Lower lobe of right lung (tissue), 2 donors: ENCODE results near the gene PHACTR1. TPM values are rescaled to one million over a fixed set of nuclear protein-coding genes. Genes with fewer than 3 reads are reported as not detected.

ENCODE experiments used
- ATAC-seq, 2 donors: fragments of 200-7000 bp; cut with Tn5 transposase; one replicate each; pipeline ENCODE4 v1.9.1; 2020 to 2022; ENCODE audit warnings: mild to moderate bottlenecking in 2 of 2, moderate library complexity in 2 of 2
- DNase-seq: peaks from one replicate; pipeline ENCODE4 v3.0.0-alpha.2; 2020
- H3K27ac ChIP-seq: fragments of 200-600 bp; one replicate; pipeline ENCODE4 v1.8.0; 2022
- H3K27me3 ChIP-seq: fragments of 200-600 bp; one replicate; pipeline ENCODE4 v1.8.0; 2022; ENCODE audit warnings: low read depth
- H3K36me3 ChIP-seq: fragments of 200-600 bp; one replicate; pipeline ENCODE4 v1.8.0; 2022; ENCODE audit warnings: mild to moderate bottlenecking
- H3K4me1 ChIP-seq: fragments of 200-600 bp; one replicate; pipeline ENCODE4 v1.8.0; 2022
- H3K4me3 ChIP-seq: fragments of 200-600 bp; one replicate; pipeline ENCODE4 v1.8.0; 2022; ENCODE audit warnings: mild to moderate bottlenecking
- H3K9me3 ChIP-seq: fragments of 200-600 bp; one replicate; pipeline ENCODE4 v1.8.0; 2022
- CTCF ChIP-seq: fragments of 200-600 bp; IDR thresholded peaks from one replicate; pipeline ENCODE4 v1.8.0; 2022; ENCODE audit warnings: antibody characterized with exemption, mild to moderate bottlenecking
- intact Hi-C: fragments of 100-400 bp; cut with DNase I; formaldehyde crosslinking; loops from one replicate; pipeline ENCODE4 v1.11.0; 2022
- total RNA-seq: library from RNA; stranded (reverse); fragmentation: NEBNext Ultra II Directional; extraction: Animal tissue kit (Norgen Biotek cat#: 25700); gene quantifications from one replicate; pipeline ENCODE4 v1.2.1, GENCODE V29; 2021
- donor health status: DM: no; HTN: yes; CAD: no; lungs with severe emphysema.

Gene PHACTR1
- total RNA-seq, 1 donor from 2014 or later = 91.0 TPM

- Histone ChIP-seq H3K4me1 (no peaks in the 10 kb centered on the region), H3K27ac (no peak overlapping the region), H3K36me3 (no peaks in the 10 kb centered on the region), H3K9me3 (no peaks in the 10 kb centered on the region), H3K27me3 (no peaks in the 10 kb centered on the region), H3K4me3 (no peak overlapping the region)
- ATAC-seq (no peak), DNase-seq (no peak)
- no peak for TF ChIP-seq CTCF
- intact Hi-C loops = no loop called here
Measured at GRCh38 chr6:13065581-13065980, 349.0 kb downstream of the PHACTR1 start.

GRCh38 chr6:13066050-13066449 lies 349.5 kb downstream of the PHACTR1 start:
- Histone ChIP-seq H3K27me3 (no peaks in the 10 kb centered on the region), H3K9me3 (no peaks in the 10 kb centered on the region), H3K27ac (no peak overlapping the region), H3K36me3 (no peaks in the 10 kb centered on the region), H3K4me3 (no peak overlapping the region), H3K4me1 (no peaks in the 10 kb centered on the region)
- no peak for TF ChIP-seq CTCF
- no peak for DNase-seq
- ATAC-seq = no peak
- intact Hi-C loops = no loop called here

- no peak overlapping the region for H3K4me3 ChIP-seq
- H3K27me3 ChIP-seq = no peaks in the 10 kb centered on the region
- peaks cover 4% of the 10 kb centered on the region for H3K4me1 ChIP-seq
- ATAC-seq = no peak
- no peak for DNase-seq
- intact Hi-C loops = no loop called here
- H3K27ac ChIP-seq = no peak overlapping the region
- no peaks in the 10 kb centered on the region for H3K9me3 ChIP-seq
- TF ChIP-seq CTCF = no peak
- H3K36me3 ChIP-seq = no peaks in the 10 kb centered on the region
Measured at GRCh38 chr6:13066820-13067219, 350.3 kb downstream of the PHACTR1 start.

GRCh38 chr6:13068586-13069210 lies 352.1 kb downstream of the PHACTR1 start:
- ATAC-seq = no peak
- intact Hi-C loops = no loop called here
- no peak for DNase-seq
- Histone ChIP-seq H3K27ac (no peak overlapping the region), H3K9me3 (no peaks in the 10 kb centered on the region), H3K4me1 (peaks cover 6% of the 10 kb centered on the region), H3K4me3 (no peak overlapping the region), H3K36me3 (no peaks in the 10 kb centered on the region), H3K27me3 (no peaks in the 10 kb centered on the region)
- no peak for TF ChIP-seq CTCF

GRCh38 chr6:13071550-13072345 lies 355.2 kb downstream of the PHACTR1 start:
- Histone ChIP-seq H3K36me3 (no peaks in the 10 kb centered on the region), H3K4me3 (no peak overlapping the region), H3K27me3 (no peaks in the 10 kb centered on the region), H3K9me3 (no peaks in the 10 kb centered on the region), H3K4me1 (peaks cover 23% of the 10 kb centered on the region), H3K27ac (no peak overlapping the region)
- no peak for ATAC-seq
- no peak for DNase-seq
- TF ChIP-seq CTCF = no peak
- intact Hi-C loops = no loop called here
